Erythroblast (primary cell): Measurements from ENCODE around the gene PDGFA.

Experiments used
- GATA1 ChIP-seq: IDR thresholded peaks from 2 replicates; pipeline ENCODE4 v1.6.1; 2011; ENCODE audit warnings: low read depth, mild to moderate bottlenecking, control low read depth, low read length, moderate library complexity
- POLR2A ChIP-seq: IDR thresholded peaks from 2 replicates; pipeline ENCODE4 v1.6.1; 2011; ENCODE audit warnings: mild to moderate bottlenecking, low read length

GRCh38 chr7:499853-500485 lies 19.7 kb downstream of the PDGFA start:
- no peak for TF ChIP-seq POLR2A
- TF ChIP-seq GATA1, result no peak
